GDM1 (cell line): ENCODE data around the gene FMNL3.

Experiments used
- DNase-seq: peaks from one replicate; lab custom pipeline; 2025; lab: John Stamatoyannopoulos, UW

The FMNL3 gene

DNA sequence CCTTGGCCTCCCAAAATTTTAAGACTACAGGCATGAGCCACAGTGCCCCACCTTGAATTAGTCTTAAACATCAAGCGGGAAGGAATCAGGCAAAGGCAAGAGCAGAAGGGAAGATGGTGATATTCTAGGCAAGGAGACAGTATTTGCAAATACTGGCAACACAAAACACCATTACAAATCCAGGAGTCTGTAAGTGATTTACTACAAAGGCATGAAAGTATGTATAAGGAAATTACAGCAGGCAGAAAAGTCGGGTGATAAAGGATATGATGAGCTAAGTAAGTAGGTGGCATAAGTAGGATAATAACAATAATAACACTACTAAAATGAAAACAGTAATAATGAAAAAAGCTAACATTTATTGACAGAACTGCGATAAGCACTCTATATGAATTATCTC, 28.5 kb downstream of the FMNL3 start:
- no peak for DNase-seq

DNA sequence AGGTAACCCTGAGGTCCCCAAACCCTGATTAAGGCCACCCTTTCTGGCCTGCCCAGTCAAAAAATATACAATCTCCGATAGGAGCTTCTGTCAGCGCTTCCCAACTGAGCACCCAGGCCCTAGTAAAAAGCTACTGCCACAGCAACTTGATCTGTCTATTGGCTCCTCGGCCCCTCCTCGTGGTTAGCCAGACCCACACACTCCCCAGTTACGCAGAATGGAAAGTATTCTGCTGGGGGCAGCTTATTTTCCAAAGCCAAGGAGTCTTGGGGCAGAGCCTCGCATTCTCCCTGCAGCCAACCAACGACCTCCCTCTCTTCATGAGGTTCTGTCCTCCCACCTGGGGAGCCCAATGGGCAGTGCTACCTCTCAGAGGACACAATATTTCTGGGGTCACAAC, 32.1 kb downstream of the FMNL3 start:
- DNase-seq: no peak

DNA sequence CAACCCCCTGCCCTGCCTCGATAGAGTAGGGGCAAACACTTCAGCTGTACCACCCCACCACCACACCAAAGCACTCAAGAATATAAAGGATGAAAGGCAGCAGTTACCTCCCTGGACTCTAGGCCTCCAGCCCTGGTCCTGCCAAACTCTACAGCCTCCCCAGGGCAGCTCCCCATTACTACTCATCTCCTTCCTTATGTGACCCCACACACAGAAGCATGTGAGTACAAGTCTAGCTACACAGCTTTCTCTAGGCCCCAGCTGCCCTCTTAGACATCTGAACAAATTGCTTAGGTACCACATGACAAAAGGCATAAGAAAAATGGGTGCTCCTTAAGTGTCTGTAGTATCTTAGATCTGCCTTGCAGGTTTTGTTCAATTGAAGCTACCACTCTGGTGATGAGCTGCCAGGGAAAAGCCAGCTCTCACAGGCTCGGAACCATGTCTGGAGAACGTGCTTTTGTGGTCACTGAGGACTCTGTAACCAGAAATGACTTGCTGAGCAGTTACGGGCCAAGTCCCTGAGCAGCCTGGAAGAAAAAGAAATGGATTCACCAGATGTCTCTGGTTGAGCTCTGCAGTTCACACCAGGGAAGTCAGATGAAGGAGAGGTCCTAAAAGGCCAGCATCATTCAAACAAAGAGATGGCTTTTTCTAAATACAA, 32.8 kb downstream of the FMNL3 start:
- no peak for DNase-seq

DNA sequence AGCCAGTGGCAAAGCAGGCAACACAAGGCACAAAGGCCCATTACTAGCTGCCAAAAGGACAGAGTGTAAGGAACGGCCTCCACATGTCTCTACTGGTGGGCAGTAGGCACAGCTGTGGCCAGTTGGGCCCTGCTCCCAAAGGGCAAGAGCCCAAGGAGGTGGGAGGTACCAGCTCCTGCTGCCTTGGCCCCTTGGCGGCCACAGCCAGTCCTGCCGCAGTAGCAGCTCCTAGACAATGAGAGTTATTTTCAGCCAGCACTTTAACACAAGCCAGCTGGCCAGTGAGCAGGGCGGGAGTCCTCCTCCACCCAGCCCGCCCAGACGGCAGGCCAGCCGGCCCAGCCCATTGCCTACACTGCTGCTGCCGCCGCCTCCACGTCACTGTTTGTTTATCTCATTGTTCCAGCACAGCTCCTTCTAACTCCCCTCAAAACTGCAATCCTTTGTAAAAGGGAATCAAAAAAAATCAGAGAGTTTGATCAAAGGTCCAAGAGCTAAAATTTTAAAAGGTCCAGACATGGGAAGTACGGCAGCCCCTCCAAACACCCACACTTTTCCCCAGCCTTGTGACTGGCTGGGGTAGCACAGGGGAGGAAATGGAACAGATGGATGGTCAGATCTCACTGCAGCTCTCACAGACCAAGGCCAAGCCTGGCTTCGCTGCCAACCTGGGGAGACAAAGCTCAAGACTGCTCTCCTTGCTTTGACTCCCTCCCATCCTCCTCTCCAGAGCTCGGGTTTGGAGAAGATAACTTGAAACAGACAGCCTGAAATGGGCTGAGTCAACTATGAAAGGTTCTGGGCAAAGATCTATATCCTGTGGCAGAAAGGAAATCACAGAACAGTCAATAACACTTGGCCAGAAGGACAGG, 33.5 kb downstream of the FMNL3 start:
- DNase-seq: no peak

DNA sequence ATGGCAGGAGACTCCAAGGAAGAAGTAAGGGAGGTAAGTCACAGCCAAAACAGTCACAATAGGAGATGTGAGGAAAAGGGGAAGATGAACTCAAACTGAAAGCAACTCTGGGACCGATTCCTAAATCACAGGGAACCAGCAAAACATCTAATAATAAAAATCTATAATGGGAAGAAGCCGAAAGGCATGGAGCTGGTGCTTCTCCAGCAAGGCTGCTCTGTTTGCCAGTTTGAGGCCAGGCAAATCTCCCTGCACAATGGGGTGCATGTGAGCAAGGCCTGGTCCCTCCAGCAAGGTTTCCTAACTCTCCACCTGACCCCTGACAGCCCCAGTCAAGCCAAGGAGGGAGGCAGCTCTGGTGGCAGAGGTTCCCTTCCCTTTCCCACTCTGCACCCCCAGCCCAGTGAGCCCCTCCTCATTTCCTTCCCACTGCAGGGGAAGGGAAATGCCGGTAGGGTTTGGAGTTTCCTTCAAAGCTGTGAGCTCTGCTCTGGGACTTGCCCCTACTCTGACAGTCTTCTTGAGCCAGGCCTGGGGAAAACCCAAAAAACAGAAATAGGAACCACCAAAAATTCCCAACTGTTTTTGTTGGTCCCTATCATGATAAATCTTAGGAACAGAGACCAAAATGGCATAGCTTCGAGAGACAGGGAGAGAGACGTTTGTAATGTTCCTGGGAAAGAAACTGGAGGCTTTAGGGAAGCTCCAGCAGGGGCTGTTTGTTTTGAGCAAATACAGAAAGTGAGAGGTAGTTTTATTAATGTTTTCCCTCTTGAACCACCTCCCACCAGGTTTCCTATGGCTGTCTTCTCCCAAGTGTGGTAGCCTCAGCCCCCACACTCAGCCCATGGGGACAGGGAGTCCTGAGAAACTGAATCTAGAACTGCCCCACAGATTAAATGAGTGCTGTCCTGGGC, 34.6 kb downstream of the FMNL3 start:
- DNase-seq: no peak

DNA sequence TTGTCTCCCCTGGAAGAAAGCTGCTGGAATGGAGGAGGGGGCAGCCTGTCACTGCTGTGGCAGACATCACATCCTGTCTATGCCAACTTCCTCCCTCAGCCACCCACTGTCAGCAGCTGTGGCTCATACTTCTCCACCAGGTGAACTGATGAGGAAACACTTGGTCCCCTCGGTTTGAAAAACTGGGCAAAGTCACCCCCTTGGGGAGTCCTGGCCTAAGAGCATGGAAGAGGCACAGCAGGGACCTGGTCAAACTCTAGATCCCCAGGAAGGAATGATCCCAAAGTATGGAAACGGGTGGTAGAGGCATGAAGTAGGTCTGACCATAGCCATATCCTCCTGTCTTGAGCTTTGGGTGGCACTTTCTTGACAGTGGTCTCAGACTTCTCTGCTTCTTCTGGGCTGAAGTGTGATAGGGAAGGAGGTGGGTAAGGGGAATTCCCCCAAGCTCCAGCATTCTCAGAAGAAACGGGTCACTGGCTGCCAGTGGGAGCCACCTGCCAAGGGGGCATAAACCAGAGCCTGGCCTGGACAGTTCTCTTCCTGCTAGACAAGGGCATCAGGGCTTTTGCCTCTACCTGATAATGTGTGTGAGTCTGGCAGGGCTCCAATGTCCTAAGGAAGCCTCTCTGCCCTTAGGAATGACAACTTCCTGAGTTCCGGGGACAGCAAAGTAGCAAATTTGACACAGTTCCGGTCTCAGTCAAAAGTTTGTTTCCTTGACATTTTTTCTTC, 36.0 kb downstream of the FMNL3 start:
- peak; percentile 65 for DNase-seq

DNA sequence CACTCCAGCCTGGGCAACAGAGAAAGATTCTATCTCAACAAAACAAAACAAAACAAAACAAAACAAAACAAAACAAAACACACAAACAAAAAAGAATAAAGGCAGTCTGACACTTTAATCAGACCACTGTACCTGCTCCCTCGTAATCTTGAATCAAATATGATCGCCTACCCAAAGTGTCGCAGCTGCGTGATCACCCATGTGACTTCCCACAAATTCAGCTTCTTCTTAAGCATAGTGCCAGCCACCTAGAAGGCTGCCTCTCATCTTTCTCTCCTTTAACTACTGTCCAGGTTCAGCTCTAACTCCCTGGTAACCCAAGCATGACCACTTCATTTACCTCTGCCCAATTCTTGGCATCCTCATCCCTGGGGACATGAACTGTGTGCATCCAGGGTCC, 37.4 kb downstream of the FMNL3 start:
- DNase-seq: no peak

DNA sequence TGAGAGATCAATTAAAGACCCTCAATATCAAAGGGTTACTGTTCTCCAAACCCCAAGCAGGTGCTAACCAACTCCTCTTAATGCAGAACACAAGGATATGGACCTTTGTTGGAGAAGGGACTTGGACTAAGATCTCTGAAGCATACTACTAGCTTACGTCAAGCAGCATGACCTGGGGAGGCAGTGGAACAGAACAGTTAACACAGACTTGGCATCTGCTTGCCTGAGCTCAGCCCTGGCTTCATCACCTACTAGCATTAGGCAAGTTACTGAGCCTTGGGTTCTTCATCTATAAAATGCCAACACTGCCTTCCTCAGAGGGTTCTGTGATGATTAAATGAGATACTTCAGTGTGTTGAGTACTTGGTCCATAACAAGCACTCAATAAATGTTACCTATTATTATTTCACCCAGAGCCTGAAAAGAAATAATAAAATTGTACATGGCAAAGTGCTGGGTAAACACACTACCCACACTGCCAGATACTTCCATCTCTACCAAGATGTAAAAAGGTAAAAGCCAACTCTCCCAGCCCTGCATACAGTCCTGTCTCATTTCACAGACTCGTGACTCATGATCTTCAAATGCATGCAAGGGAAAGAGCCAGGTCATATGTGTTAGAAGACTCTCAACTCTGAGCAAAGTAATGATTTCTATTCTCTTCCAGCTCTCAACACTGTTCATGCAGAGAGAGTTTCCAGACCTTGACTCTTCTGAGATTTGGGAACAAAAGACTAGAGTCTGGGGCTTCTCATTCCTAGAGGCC, 39.7 kb downstream of the FMNL3 start:
- no peak for DNase-seq

DNA sequence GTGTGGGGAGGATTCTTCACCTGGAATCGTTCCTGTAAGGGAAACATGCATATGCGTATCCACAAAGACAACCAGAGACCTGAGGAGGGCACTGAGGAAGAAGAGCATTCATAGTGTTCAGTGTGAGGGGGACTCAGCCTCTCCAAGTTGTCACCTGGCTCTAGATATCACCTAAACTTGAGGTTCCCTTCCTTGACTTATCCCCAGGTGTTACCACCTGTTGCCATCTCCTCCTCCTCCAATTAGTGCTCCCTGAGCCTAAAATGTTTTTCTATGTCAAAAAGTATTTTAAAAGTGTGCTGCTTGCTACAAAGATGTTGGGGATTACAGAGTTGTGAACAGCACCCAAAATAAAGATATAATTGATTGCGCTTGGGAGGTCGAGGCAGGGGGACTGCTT, 41.0 kb downstream of the FMNL3 start:
- DNase-seq: no peak

DNA sequence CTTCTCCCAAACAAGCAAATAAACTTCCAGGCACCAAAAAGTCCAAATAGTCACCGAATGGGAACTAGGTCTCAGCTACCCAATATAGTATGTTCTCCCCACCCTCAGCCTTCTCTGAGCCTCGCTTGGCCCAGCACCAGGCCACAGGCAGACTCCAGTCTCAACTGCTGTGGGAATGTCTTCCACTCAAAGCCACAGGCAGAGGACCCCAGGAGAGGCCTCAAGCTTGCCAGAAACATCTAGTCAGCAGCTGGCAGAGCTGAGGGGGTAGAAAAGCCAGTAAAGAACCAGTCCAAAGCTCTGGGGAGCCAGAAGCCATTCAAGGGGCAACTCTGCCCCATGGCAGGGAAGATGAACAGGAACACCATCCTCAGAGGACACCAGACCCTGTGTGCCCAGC, 41.8 kb downstream of the FMNL3 start:
- no peak for DNase-seq

DNA sequence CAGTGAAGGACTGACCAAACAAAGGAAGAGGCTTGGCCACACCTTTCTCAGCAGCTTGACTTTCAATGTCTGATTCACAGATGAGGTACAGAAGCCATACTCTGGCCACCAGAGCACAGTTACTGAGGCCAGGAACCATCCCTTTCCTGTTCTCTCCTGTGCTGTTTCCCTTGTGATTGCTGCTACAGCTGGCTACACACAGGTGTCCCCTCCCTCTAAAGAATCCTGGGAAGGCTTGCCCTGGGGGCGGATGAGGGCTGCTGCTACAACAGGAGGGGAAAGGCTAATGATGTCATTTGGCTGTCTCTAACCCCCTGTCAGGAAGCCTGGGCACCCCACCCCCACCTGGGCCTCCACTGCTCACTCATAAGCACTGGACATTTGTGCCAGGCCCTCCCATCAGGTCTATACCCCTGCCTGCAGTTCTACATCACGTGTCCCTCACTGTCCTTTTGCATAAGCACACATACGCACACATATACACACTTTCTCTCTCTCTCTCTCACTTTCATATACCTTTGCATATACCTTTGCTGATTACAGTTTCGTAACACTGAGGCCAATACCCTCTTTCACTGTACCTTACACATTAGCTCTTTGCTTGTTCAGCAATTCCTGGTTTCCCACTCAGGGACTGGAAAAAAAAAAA, 42.5 kb downstream of the FMNL3 start:
- DNase-seq: no peak

DNA sequence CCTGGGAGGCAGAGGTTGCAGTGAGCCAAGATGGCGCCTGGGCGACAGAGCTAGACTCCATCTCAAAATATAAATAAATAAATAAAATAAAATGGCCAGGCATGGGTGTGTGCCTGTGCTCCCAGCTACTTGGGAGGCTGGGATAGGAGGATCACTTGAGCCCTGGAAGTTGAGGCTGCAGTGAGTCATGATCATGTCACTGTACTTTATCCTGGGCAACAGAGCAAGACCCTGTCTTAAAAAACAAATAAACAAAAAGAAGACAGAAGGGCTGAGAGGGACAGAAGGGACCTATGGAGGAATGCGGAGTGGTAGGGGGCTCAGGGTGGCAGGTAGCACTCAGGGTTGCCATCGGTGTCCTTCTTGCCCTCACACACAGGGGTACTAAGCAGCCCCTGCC, 43.0 kb downstream of the FMNL3 start:
- no peak for DNase-seq

DNA sequence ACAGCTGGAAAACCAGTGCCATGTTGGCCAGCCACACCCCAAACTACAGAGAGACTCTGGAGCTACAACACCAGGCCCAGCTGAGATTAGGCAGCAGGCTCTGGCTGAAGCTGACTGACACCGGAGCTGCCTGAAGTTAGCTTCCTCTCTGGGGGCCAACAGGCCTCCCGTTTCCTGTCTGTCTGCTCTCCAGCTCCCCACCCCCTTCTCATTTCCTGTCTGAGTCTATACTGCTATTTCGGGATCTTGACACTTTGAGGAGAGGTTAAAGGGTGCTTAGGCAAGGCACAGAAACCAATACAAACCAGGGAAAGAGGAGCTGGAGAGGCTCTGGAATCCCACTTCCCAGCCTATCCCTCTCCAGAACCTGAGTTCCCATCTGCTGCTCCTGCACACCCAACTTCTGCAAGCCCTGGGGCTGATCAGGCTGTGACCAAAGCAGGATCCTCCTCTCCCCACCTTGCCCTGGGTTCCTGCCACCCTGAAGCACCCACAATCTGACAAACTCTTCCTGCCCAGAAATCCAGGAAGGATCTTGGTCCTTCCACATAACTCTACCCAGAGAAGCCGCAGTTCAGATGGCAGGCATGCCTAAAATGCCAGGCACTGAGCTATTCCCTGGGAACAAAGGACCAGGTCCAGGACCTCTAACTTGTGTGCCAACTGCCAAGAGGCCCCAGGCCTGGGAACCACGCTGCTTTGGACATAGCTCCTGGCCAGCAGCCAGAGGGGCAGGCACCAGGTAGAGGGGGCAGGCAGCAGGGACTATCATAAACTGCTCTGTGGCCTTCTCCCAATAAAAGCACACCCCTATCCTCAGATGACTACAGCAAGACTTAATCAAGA, 44.0 kb downstream of the FMNL3 start:
- DNase-seq: peak; percentile 93

DNA sequence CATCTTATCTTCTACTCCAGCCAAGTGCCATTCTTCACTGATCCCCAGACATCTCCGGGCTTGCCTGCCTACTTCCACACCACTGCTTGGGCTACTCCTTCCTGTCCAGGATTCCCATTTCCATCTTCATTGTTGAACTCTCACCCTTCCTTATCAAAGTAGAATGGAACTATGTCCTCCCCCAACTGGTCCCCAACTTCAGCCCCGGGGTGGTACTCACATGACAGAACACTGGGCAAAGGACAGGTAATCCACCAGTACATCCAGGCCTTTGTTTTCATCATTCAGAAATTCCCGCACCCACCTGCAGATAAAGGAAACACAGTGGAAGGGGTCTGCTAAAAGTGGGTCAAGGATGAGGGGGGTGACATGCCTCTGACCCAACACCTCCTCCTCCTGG, 45.5 kb downstream of the FMNL3 start:
- DNase-seq: no peak

DNA sequence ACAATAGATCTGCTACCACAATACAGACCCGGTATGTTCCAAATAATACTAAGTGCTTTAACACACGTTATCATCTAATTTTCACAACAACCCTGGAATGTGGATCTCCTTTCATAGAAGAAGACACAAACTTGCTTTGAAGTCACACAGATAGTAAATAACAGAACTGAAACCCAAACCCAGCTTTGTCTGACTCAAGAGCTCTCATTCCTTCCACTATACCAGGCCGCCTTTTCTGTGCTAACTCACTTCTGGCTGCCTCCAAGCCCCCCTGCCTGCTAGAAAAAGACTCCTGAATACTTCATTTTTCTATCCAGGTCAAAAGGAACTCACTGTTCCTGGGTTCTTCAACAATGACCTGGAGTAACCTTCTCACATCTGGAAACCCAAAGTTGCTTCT, 46.0 kb downstream of the FMNL3 start:
- DNase-seq: no peak

DNA sequence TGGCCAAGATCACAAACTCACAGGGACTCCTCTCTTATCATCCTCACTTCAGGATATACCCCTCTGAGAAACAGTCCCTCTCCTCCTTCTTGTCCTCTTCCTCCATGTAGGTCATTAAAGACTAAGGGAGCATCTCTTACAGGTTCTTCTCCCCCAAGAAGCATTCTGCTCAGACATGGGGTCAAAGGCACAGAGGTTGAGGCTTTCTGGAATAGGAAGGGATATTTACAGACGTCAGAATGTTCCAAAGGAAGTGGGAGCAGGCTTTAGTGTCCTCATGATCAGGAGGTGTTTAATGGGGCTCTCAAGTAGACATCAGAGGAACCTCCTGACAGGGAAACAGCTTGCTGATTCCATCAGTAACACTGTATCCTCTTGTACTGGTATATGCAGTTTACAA, 47.5 kb downstream of the FMNL3 start:
- no peak for DNase-seq

DNA sequence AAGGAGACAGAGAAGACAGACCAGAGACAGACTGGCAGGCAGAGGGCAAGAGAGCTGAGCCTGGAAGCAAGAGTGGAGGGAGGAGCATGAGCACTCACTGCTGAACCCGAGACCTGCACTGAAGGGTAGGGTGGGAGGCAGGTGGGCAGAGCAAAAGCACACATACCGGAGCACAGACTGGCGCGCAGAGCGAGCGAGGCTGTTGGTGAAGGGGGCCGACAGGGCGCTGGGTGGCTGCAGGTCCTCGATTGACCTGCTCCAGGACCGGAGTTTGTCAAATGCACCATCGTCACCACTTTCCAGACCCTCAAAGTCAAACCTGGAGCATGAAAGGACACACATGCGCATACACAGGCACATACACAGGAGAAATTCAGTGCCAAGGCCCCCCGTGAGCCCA, 48.9 kb downstream of the FMNL3 start:
- no peak for DNase-seq

DNA sequence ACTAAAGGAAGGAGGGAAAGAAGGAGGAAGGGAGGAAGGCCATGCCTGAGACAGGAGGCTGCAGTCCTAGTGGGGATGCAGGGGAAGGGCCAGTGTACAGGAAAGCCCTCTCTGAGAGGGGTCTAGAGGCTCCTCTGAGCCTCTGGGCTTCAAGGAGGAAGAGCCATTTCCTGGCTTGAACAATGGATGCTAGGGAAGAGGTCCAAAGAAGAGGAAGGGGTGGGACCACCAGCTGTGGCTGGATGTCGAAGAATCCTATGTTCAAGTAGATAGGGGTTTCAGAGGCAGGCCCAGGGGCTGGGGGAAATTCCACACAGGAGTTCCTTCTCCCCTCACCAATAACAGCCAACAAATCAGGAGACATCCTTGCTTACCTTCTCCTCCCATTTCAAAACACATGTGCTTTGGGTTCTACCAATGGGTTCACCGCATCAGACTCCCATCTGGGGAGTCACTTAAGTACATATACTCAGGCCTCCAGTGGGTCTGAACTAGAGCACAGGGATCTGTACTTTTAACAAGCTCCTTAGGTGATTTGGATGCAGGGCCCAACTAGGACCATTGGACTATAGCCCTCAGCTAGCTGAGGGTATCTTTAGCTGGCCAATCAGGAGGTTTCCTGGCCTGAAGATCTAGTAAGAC, 51.5 kb downstream of the FMNL3 start:
- DNase-seq: no peak

DNA sequence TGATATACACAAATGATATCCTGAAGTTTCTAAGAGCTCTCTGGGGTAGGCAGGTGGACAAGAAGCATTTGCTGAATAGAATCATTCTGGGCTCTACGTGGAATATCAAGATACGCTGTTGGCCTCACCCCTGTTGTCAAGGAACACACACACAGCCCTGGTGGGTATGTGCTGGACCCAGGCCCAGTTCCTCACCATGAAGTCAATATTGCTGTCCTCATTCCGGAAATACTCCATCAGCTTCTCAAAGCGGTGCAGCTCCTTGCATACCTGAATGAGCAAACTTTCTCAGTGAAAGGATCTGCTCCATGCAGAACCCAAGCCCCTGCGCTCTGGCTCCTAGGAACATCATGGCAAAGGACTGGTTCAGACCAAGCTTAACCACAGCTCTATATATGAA, 52.5 kb downstream of the FMNL3 start:
- no peak for DNase-seq
